Stomach (tissue), 4 donors: ENCODE results near the gene ISG20.

Experiments
- EP300 ChIP-seq: sonication (generic); formaldehyde crosslinking; IDR thresholded peaks from one replicate; pipeline ENCODE4 v1.6.1; 2017; ENCODE audit warnings: antibody characterized with exemption
- POLR2A ChIP-seq, 4 donors: fragments of 450-650 bp; IDR thresholded peaks; one replicate each; pipeline ENCODE4 v1.6.1; 2016; ENCODE audit warnings: antibody characterized with exemption in 4 of 4, control low read depth in 2 of 4, mild to moderate bottlenecking in 1 of 4, moderate library complexity in 1 of 4
- POLR2AphosphoS5 ChIP-seq, 3 donors: sonication (generic); formaldehyde crosslinking; IDR thresholded peaks; one replicate each; pipeline ENCODE4 v1.6.1; 2016; ENCODE audit warnings: antibody characterized with exemption in 3 of 3
- TF ChIP-seq, protein P1 (sequence below), 7 experiments: fragments of 450-650 bp in 4 of 7; fragments of 200-600 bp in 3 of 7; sonication (generic) in 3 of 7; IDR thresholded peaks; one replicate each; pipeline ENCODE4 v1.5.1; 2016 to 2019; ENCODE audit warnings: antibody characterized with exemption in 7 of 7, control low read depth in 2 of 7, mild to moderate bottlenecking in 1 of 7

DNA sequence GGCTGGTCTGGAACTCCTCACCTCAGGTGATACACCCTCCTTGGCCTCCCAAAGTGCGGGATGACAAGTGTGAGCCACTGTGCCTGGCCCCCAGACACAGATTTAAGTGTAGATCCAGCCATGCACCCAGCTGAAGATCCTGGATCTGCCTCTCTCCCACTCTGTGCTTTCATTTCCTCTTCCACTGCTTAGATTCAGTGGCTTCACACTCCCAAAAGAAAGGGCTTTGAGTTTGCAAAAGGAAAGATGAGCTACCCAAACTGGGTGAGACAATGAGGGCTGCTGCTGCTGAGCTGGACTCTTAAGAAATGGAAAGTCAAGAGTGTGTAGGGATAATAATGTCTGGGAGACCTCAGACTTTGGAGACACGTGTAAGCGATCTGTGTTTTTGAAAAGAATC, 45.5 kb downstream of the ISG20 start:
- TF ChIP-seq POLR2AphosphoS5 (IDR thresholded peaks at IDR 0.05) (no peak), EP300 (no peak), POLR2A (IDR thresholded peaks at IDR 0.05) (no peak)
- TF ChIP-seq, protein P1, sequence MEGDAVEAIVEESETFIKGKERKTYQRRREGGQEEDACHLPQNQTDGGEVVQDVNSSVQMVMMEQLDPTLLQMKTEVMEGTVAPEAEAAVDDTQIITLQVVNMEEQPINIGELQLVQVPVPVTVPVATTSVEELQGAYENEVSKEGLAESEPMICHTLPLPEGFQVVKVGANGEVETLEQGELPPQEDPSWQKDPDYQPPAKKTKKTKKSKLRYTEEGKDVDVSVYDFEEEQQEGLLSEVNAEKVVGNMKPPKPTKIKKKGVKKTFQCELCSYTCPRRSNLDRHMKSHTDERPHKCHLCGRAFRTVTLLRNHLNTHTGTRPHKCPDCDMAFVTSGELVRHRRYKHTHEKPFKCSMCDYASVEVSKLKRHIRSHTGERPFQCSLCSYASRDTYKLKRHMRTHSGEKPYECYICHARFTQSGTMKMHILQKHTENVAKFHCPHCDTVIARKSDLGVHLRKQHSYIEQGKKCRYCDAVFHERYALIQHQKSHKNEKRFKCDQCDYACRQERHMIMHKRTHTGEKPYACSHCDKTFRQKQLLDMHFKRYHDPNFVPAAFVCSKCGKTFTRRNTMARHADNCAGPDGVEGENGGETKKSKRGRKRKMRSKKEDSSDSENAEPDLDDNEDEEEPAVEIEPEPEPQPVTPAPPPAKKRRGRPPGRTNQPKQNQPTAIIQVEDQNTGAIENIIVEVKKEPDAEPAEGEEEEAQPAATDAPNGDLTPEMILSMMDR (IDR thresholded peaks at IDR 0.05) = no peak
